Esophagus squamous epithelium (tissue), 4 donors: ENCODE measurements around the gene DNAH7.

Experiments used
- CTCF ChIP-seq, 6 experiments: fragments of 450-650 bp in 4 of 6; fragments of 200-600 bp in 2 of 6; sonication (generic) in 2 of 6; IDR thresholded peaks; one replicate each; pipeline ENCODE4 v1.5.1; 2016 to 2019; ENCODE audit warnings: antibody characterized with exemption in 6 of 6, mild to moderate bottlenecking in 4 of 6, moderate library complexity in 4 of 6
- POLR2A ChIP-seq, 4 donors: fragments of 450-650 bp; IDR thresholded peaks; one replicate each; pipeline ENCODE4 v1.6.1; 2017; ENCODE audit warnings: antibody characterized with exemption in 4 of 4, mild to moderate bottlenecking in 4 of 4, moderate library complexity in 3 of 4

- TF ChIP-seq CTCF (IDR thresholded peaks at IDR 0.05) (no peak), POLR2A (IDR thresholded peaks at IDR 0.05) (no peak)
Measured at GRCh38 chr2:195779491-195779890, 289.1 kb downstream of the DNAH7 start.
